Adipose tissue (tissue), 3 donors: ENCODE measurements around the gene HOXB6. TPM values are rescaled to one million over a fixed set of nuclear protein-coding genes. Genes with fewer than 3 reads are reported as not detected.

Source experiments
- H3K27ac ChIP-seq: one replicate; pipeline ENCODE4 v1.5.1; 2013; ENCODE audit warnings: low read depth, low read length
- WGBS, 3 donors: extraction: QIAGEN DNeasy Blood & Tissue Kit; methylation state at CpG; one replicate each; pipeline ENCODE4 v1.1.7; 2013; 5-methylcytosine and 5-hydroxymethylcytosine counted together
- polyA plus RNA-seq, 3 donors: library from polyadenylated mRNA; stranded (reverse); fragments of 200-250 nt; gene quantifications; one replicate each; pipeline ENCODE4 v1.2.3, GENCODE V29; 2013
- donor health status: healthy with polysubstance abuse.
- donor health status: Bipolar disorder and iron deficiency.
- donor health status: healthy.

HOXB6 gene
- polyA plus RNA-seq, 3 donors, result 1.8 to 14.7 (median 10.4) TPM

- no peak overlapping the region for H3K27ac ChIP-seq
- 1% methylated on average over 68 to 69 of the region's 69 CpGs for WGBS, 3 donors
Observed at GRCh38 chr17:48625495-48626244, 20.9 kb upstream of the HOXB6 start.

- WGBS, 3 donors, result 2 to 3% (median 2%) methylated on average over 52 to 66 of the region's 66 CpGs
Observed at GRCh38 chr17:48624544-48625494, 20.0 kb upstream of the HOXB6 start.

GRCh38 chr17:48624118-48624517 lies 19.3 kb upstream of the HOXB6 start:
- no peak overlapping the region for H3K27ac ChIP-seq
- 24 to 71% (median 60%) methylated on average over 5 of the region's 5 CpGs for WGBS, 3 donors

More at GRCh38 chr17:48624544-48625494, 20.0 kb upstream of the HOXB6 start:
- no peak overlapping the region for H3K27ac ChIP-seq

- no peak overlapping the region for H3K27ac ChIP-seq
- 25 to 58% (median 55%) methylated on average over 4 of the region's 4 CpGs for WGBS, 3 donors
Observed at GRCh38 chr17:48623583-48623982, 18.8 kb upstream of the HOXB6 start.

GRCh38 chr17:48622857-48623256 lies 18.1 kb upstream of the HOXB6 start:
- no peak overlapping the region for H3K27ac ChIP-seq
- WGBS, 3 donors, result 27 to 76% (median 67%) methylated on average over 11 of the region's 11 CpGs

- 17 to 59% (median 56%) methylated on average over 37 to 41 of the region's 41 CpGs for WGBS, 3 donors
- no peak overlapping the region for H3K27ac ChIP-seq
Observed at GRCh38 chr17:48621410-48622392, 16.9 kb upstream of the HOXB6 start.

- H3K27ac ChIP-seq, result no peak overlapping the region
- WGBS, 3 donors, result 32 to 82% (median 78%) methylated on average over 6 of the region's 6 CpGs
Observed at GRCh38 chr17:48620461-48621139, 15.8 kb upstream of the HOXB6 start.

GRCh38 chr17:48619826-48620449 lies 15.2 kb upstream of the HOXB6 start:
- no peak overlapping the region for H3K27ac ChIP-seq
- WGBS, 3 donors, result 22 to 77% (median 70%) methylated on average over 32 of the region's 32 CpGs

GRCh38 chr17:48618256-48618896 lies 13.6 kb upstream of the HOXB6 start:
- no peak overlapping the region for H3K27ac ChIP-seq
- 5 to 12% (median 11%) methylated on average over 25 of the region's 25 CpGs for whole genome bisulfite sequencing, 3 donors

GRCh38 chr17:48617471-48618255 lies 12.9 kb upstream of the HOXB6 start:
- no peak overlapping the region for H3K27ac ChIP-seq
- WGBS, 3 donors, result 5 to 24% (median 21%) methylated on average over 41 to 43 of the region's 43 CpGs

- WGBS, 3 donors, result 21 to 58% (median 57%) methylated on average over 15 of the region's 15 CpGs
Observed at GRCh38 chr17:48616717-48617470, 12.1 kb upstream of the HOXB6 start.

GRCh38 chr17:48615963-48616716 lies 11.4 kb upstream of the HOXB6 start:
- 18 to 61% (median 46%) methylated on average over 17 of the region's 17 CpGs for WGBS, 3 donors
- no peak overlapping the region for H3K27ac ChIP-seq

More at GRCh38 chr17:48616717-48617470, 12.1 kb upstream of the HOXB6 start:
- H3K27ac ChIP-seq, result no peak overlapping the region

- H3K27ac ChIP-seq, result no peak within 1 kb of the TSS
- WGBS, 3 donors, result 11 to 31% (median 22%) methylated on average over 39 to 41 of the region's 41 CpGs
Observed at GRCh38 chr17:48615047-48615962, 10.5 kb upstream of the HOXB6 start, which contains the start of gene HOXB8. TSS of gene HOXB8 (minus strand) at chr17:48615292. CDS start at chr17:48614704, 588 bp downstream.
